IMR-90 (cell line): Measurements from ENCODE around the gene AMOTL1. TPM values are rescaled to one million over a fixed set of nuclear protein-coding genes. Genes with fewer than 3 reads are reported as not detected.

Experiments used
- ATAC-seq: fragments of 200-7000 bp; cut with Tn5 transposase; 2 replicates; pipeline ENCODE4 v1.9.1; 2020; ENCODE audit warnings: low read depth, mild to moderate bottlenecking, moderate library complexity
- BruUV-seq: library from RNA; stranded (reverse); fragments of 400-500 nt; replicated peaks from 2 replicates; lab custom pipeline; 2021; lab: Mats Ljungman, UMichigan
- CTCF ChIA-PET: fragments of 300-600 bp; formaldehyde crosslinking; extraction: SDS; loops from one replicate; lab custom pipeline; 2021; ENCODE audit warnings: antibody characterized with exemption; lab: Yijun Ruan, JAX
- POLR2A ChIA-PET: fragments of 300-600 bp; sonication (Branson Sonifier 250); formaldehyde crosslinking; loops from one replicate; lab custom pipeline; 2022; ENCODE audit warnings: antibody characterized with exemption; ENCODE audit not compliant: unreplicated experiment; lab: Charles Lee
- DNase-seq: peaks from one replicate; pipeline ENCODE4 v3.0.0; 2013
- H2AFZ ChIP-seq: replicated peaks from 2 replicates; pipeline ENCODE3; 2013; ENCODE audit warnings: low read length, mild to moderate bottlenecking; ENCODE audit not compliant: poor library complexity
- H2AK5ac ChIP-seq: 2 replicates; pipeline ENCODE4 v1.6.1; 2013; ENCODE audit warnings: low read depth, low read length, inconsistent platforms
- H2AK9ac ChIP-seq: replicated peaks from 2 replicates; pipeline ENCODE3; 2013; ENCODE audit warnings: mild to moderate bottlenecking, low read depth, low read length, moderate library complexity; ENCODE audit not compliant: poor library complexity
- H2BK120ac ChIP-seq: 2 replicates; pipeline ENCODE4 v1.6.1; 2013; ENCODE audit warnings: low read depth, low read length, inconsistent platforms
- H2BK15ac ChIP-seq: 3 replicates; pipeline ENCODE4 v1.6.1; 2013; ENCODE audit warnings: low read depth, low read length, inconsistent platforms
- H2BK20ac ChIP-seq: 2 replicates; pipeline ENCODE4 v1.6.1; 2013; ENCODE audit warnings: low read depth, mild to moderate bottlenecking, inconsistent platforms, low read length, moderate library complexity
- H2BK5ac ChIP-seq: 2 replicates; pipeline ENCODE4 v1.6.1; 2013; ENCODE audit warnings: mild to moderate bottlenecking, low read depth, low read length, inconsistent platforms; ENCODE audit not compliant: poor library complexity, severe bottlenecking
- H3K14ac ChIP-seq: replicated peaks from 2 replicates; pipeline ENCODE4 v1.6.1; 2013; ENCODE audit warnings: low read depth, low read length, inconsistent platforms
- H3K18ac ChIP-seq: 2 replicates; pipeline ENCODE4 v1.6.1; 2013; ENCODE audit warnings: low read depth, low read length, control low read depth
- H3K23ac ChIP-seq: 2 replicates; pipeline ENCODE4 v1.6.1; 2013; ENCODE audit warnings: low read depth, low read length, inconsistent platforms
- H3K27ac ChIP-seq: 2 replicates; pipeline ENCODE4 v1.5.1; 2013; ENCODE audit warnings: mild to moderate bottlenecking, control low read depth, low read length; ENCODE audit not compliant: insufficient read depth
- H3K27me3 ChIP-seq: 2 replicates; pipeline ENCODE4 v1.6.1; 2013; ENCODE audit warnings: low read length; ENCODE audit not compliant: control insufficient read depth, insufficient read depth
- H3K36me3 ChIP-seq: 2 replicates; pipeline ENCODE4 v1.6.1; 2013; ENCODE audit warnings: low read length, mixed read lengths; ENCODE audit not compliant: control insufficient read depth, insufficient read depth
- H3K4ac ChIP-seq: 2 replicates; pipeline ENCODE4 v1.6.1; 2013; ENCODE audit warnings: low read depth, low read length, inconsistent platforms
- H3K4me1 ChIP-seq: 2 replicates; pipeline ENCODE4 v1.6.1; 2013; ENCODE audit warnings: low read length, mixed read lengths; ENCODE audit not compliant: control insufficient read depth, insufficient read depth
- H3K4me2 ChIP-seq: 2 replicates; pipeline ENCODE4 v1.6.1; 2013; ENCODE audit warnings: low read depth, mild to moderate bottlenecking, control low read depth, low read length, moderate library complexity
- H3K4me3 ChIP-seq: 2 replicates; pipeline ENCODE4 v1.5.1; 2013; ENCODE audit warnings: low read depth, mild to moderate bottlenecking, control low read depth, low read length, moderate library complexity; ENCODE audit not compliant: insufficient read depth
- H3K56ac ChIP-seq: 2 replicates; pipeline ENCODE4 v1.6.1; 2013; ENCODE audit warnings: low read length, inconsistent platforms; ENCODE audit not compliant: insufficient read depth; ENCODE audit errors: extremely low read depth
- H3K79me1 ChIP-seq, 2 experiments: 2 replicates each; pipeline ENCODE4 v1.6.1; 2013; ENCODE audit warnings: low read length in 2 of 2, inconsistent platforms in 1 of 2, low read depth in 1 of 2
- H3K9ac ChIP-seq: 2 replicates; pipeline ENCODE4 v1.6.1; 2013; ENCODE audit warnings: low read depth, low read length, control low read depth
- H3K9me1 ChIP-seq: 2 replicates; pipeline ENCODE4 v1.6.1; 2013; ENCODE audit warnings: low read length, inconsistent platforms; ENCODE audit not compliant: insufficient read depth
- H3K9me3 ChIP-seq: 2 replicates; pipeline ENCODE4 v1.6.1; 2013; ENCODE audit warnings: low read length; ENCODE audit not compliant: control insufficient read depth, insufficient read depth
- H4K20me1 ChIP-seq: 2 replicates; pipeline ENCODE4 v1.6.1; 2013; ENCODE audit warnings: low read length, inconsistent platforms; ENCODE audit not compliant: insufficient read depth
- H4K5ac ChIP-seq: 2 replicates; pipeline ENCODE4 v1.6.1; 2013; ENCODE audit warnings: mild to moderate bottlenecking, low read depth, low read length, control low read depth
- H4K8ac ChIP-seq, 2 experiments: 2 replicates each; pipeline ENCODE4 v1.6.1; 2013; ENCODE audit warnings: low read depth in 2 of 2, low read length in 2 of 2, control low read depth in 1 of 2, inconsistent platforms in 1 of 2
- H4K91ac ChIP-seq: 2 replicates; pipeline ENCODE4 v1.6.1; 2013; ENCODE audit warnings: low read depth, low read length, inconsistent platforms; ENCODE audit not compliant: insufficient read depth
- ELK1 ChIP-seq: fragments of 150-350 bp; IDR thresholded peaks from 2 replicates; pipeline ENCODE4 v1.6.1; 2016; ENCODE audit warnings: low read depth, mild to moderate bottlenecking, low read length, moderate library complexity, borderline replicate concordance
- RFX5 ChIP-seq: IDR thresholded peaks from 2 replicates; pipeline ENCODE4 v1.8.0; 2012; ENCODE audit warnings: low read depth, mild to moderate bottlenecking, low read length, moderate library complexity
- WGBS, 2 experiments: methylation state at CpG; one replicate each; pipeline versions ENCODE4 v1.1.5 to v1.1.7; 2013; ENCODE audit warnings: missing lambda C conversion rate in 2 of 2; ENCODE audit not compliant: insufficient read length in 1 of 2; ENCODE audit errors: extremely low coverage in 2 of 2; 5-methylcytosine and 5-hydroxymethylcytosine counted together
- dilution Hi-C: fragments of 300-500 bp; cut with HindIII; formaldehyde crosslinking; loops from one replicate; pipeline ENCODE4 v1.14.3; 2018; ENCODE audit warnings: low sequenced_read_pairs; ENCODE audit not compliant: unreplicated experiment
- in situ Hi-C: fragments of 300-500 bp; cut with MboI; formaldehyde crosslinking; loops from 3 replicates; pipeline ENCODE4 v1.14.3; 2019; ENCODE audit warnings: low sequenced_read_pairs, inconsistent platforms, mixed read lengths
- intact Hi-C: fragments of 100-400 bp; cut with micrococcal nuclease; formaldehyde crosslinking; loops from 2 replicates; pipeline ENCODE4 v1.10.0; 2022
- polyA plus RNA-seq, 3 experiments: library from polyadenylated mRNA; depleted of rRNA; stranded (reverse); fragments of >200 nt; gene quantifications; 2 replicates each; pipeline ENCODE4 v1.2.3, GENCODE V29; 2012; ENCODE audit warnings: low replicate concordance in 1 of 3
- total RNA-seq: library from RNA; depleted of rRNA; stranded (reverse); fragments of >200 nt; gene quantifications from 2 replicates; pipeline ENCODE4 v1.2.3, GENCODE V29; 2012

The AMOTL1 gene
- total and polyA plus RNA-seq, 2 of the 4 experiments (the other 2 are of a cell fraction) = 18.6 to 49.5 TPM

DNA sequence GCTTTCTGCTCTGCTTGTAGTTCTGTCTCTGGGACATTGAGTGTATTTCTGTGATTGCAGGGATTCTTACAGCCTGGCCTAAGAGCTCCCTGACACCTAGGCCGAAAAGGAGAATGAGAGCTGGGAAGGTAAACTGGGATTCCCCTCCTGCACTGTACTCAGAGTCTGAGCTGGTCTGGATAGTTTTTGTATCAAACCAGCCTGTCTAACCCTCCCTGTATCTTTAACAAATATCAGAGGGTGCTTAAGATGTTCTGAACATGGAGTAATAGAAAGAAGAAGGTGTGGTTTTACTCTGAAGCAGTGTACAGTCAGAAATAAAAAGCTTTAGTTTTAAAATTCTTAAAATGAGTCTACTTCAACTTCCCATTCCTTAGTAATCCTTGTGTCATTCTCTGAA, 57.3 kb downstream of the AMOTL1 start:
- no peak overlapping the region for H2AK9ac ChIP-seq
- peaks cover 70% of the 10 kb centered on the region for H3K36me3 ChIP-seq
- no peaks in the 10 kb centered on the region for H3K9me3 ChIP-seq
- H2BK120ac ChIP-seq = no peak overlapping the region
- peaks cover 12% of the 10 kb centered on the region; the same call in 1 of the 2 replicates for H3K9me1 ChIP-seq
- no peak overlapping the region for H3K27ac ChIP-seq
- WGBS, 2 experiments = no CpG with 5 or more reads among the region's 1 CpG
- ChIA-PET POLR2A (no interaction called here), CTCF (no interaction called here)
- peaks cover 5% of the 10 kb centered on the region; the same call in 1 of the 2 replicates for H3K4me1 ChIP-seq
- no peak overlapping the region for H2BK15ac ChIP-seq
- H3K79me1 ChIP-seq = peaks cover 64 to 79% of the 10 kb centered on the region in 2 experiments
- no peak overlapping the region for H3K14ac ChIP-seq
- H3K4me2 ChIP-seq = no peak overlapping the region
- in situ Hi-C loops (no loop called here), dilution Hi-C loops (no loop called here), intact Hi-C loops (no loop called here)
- no peaks in the 10 kb centered on the region; the same call in 1 of the 2 replicates for H4K20me1 ChIP-seq
- TF ChIP-seq ELK1 = no peak
- TF ChIP-seq RFX5 = no peak
- no peak overlapping the region for H3K56ac ChIP-seq
- H4K8ac ChIP-seq = no peak overlapping the region
- H3K4me3 ChIP-seq = no peak overlapping the region
- peak; percentile 27 for ATAC-seq
- no peak overlapping the region for H2BK20ac ChIP-seq
- DNase-seq = no peak
- no peaks in the 10 kb centered on the region for H3K27me3 ChIP-seq
- no peak overlapping the region for H4K5ac ChIP-seq
- no peak overlapping the region for H2AK5ac ChIP-seq
- H2AFZ ChIP-seq = no peak overlapping the region
- no peak overlapping the region for H3K23ac ChIP-seq
- BruUV-seq = no TSS peak
- no peak overlapping the region for H3K4ac ChIP-seq
- no peak overlapping the region for H4K91ac ChIP-seq
- no peak overlapping the region for H2BK5ac ChIP-seq
- H3K9ac ChIP-seq = no peak overlapping the region
- no peak overlapping the region for H3K18ac ChIP-seq
